Stomach (tissue), 9 donors: Measurements from ENCODE around the gene RIN1. TPM values are rescaled to one million over a fixed set of nuclear protein-coding genes. Genes with fewer than 3 reads are reported as not detected.

Experiments
- DNase-seq, 2 donors: peaks; one replicate each; pipeline versions ENCODE4 v3.0.0 to v3.0.0-alpha.2; 2013 to 2019
- H3K27ac ChIP-seq, 5 donors: fragments of 200-600 bp in 4 of 5; sonication (generic) in 4 of 5; one replicate each; pipeline ENCODE4 v1.5.1; 2013 to 2019; ENCODE audit warnings: mild to moderate bottlenecking in 1 of 5, moderate library complexity in 1 of 5
- H3K27me3 ChIP-seq, 3 donors: fragments of 200-600 bp; sonication (generic); one replicate each; pipeline ENCODE4 v1.5.1; 2017 to 2019; ENCODE audit warnings: mixed run types in 1 of 3
- H3K36me3 ChIP-seq, 4 donors: fragments of 200-600 bp; sonication (generic); 1 replicate in 3 of 4; 2 replicates in 1 of 4; pipeline ENCODE4 v1.5.1; 2016 to 2019
- H3K4me1 ChIP-seq, 4 donors: fragments of 200-600 bp; sonication (generic); one replicate each; pipeline ENCODE4 v1.5.1; 2016 to 2019
- H3K4me3 ChIP-seq, 4 donors: fragments of 200-600 bp; sonication (generic) in 3 of 4; one replicate each; pipeline ENCODE4 v1.5.1; 2016 to 2019; ENCODE audit warnings: mild to moderate bottlenecking in 1 of 4
- H3K9me3 ChIP-seq, 4 donors: fragments of 200-600 bp; sonication (generic); one replicate each; pipeline ENCODE4 v1.5.1; 2016 to 2019
- CTCF ChIP-seq, 7 experiments: fragments of 450-650 bp in 4 of 7; fragments of 200-600 bp in 3 of 7; sonication (generic) in 3 of 7; IDR thresholded peaks; one replicate each; pipeline ENCODE4 v1.5.1; 2016 to 2019; ENCODE audit warnings: antibody characterized with exemption in 7 of 7, control low read depth in 2 of 7, mild to moderate bottlenecking in 1 of 7
- EP300 ChIP-seq: sonication (generic); formaldehyde crosslinking; IDR thresholded peaks from one replicate; pipeline ENCODE4 v1.6.1; 2017; ENCODE audit warnings: antibody characterized with exemption
- POLR2A ChIP-seq, 4 donors: fragments of 450-650 bp; IDR thresholded peaks; one replicate each; pipeline ENCODE4 v1.6.1; 2016; ENCODE audit warnings: antibody characterized with exemption in 4 of 4, control low read depth in 2 of 4, mild to moderate bottlenecking in 1 of 4, moderate library complexity in 1 of 4
- POLR2AphosphoS5 ChIP-seq, 3 donors: sonication (generic); formaldehyde crosslinking; IDR thresholded peaks; one replicate each; pipeline ENCODE4 v1.6.1; 2016; ENCODE audit warnings: antibody characterized with exemption in 3 of 3
- WGBS, 5 donors: extraction: QIAGEN DNeasy Blood & Tissue Kit in 3 of 5; methylation state at CpG; one replicate each; pipeline versions ENCODE4 v1.1.5 to v1.1.7; 2013 to 2018; 5-methylcytosine and 5-hydroxymethylcytosine counted together
- intact Hi-C: fragments of 100-400 bp; cut with DNase I; formaldehyde crosslinking; loops from one replicate; pipeline ENCODE4 v1.15.1; 2023; ENCODE audit warnings: low total_unique reads
- polyA plus RNA-seq, 3 donors: library from polyadenylated mRNA; stranded (reverse); fragments of 200-250 nt; gene quantifications; one replicate each; pipeline ENCODE4 v1.2.3, GENCODE V29; 2013
- total RNA-seq, 5 donors: library from RNA; depleted of rRNA; stranded (reverse); fragments of >200 nt; gene quantifications; one replicate each; pipeline versions ENCODE4 v1.1.0 to v1.2.3, GENCODE V29; 2014 to 2016
- donor health status: healthy with polysubstance abuse.
- donor health status: Bipolar disorder and iron deficiency.
- donor health status: healthy.

RIN1 gene
- total and polyA plus RNA-seq, 8 donors, result 0.58 to 26.4 (median 9.2) TPM

GRCh38 chr11:66347425-66348276 is 11.4 kb upstream of the RIN1 start, which contains the start of gene B4GAT1:
B4GAT1 (minus strand) TSS chr11:66347629; CDS start chr11:66347545, 84 bp downstream.
- no peaks in the 10 kb centered on the region for H3K9me3 ChIP-seq
- 0% methylated on average over 37 to 101 of the region's 101 CpGs for WGBS, 5 donors
- H3K27ac ChIP-seq, result peak within 1 kb of the TSS; percentile 88 to 96 (median 94)
- no peak for TF ChIP-seq POLR2A (IDR thresholded peaks at IDR 0.05)
- peak in 2 of 3 donors; percentile 53 to 69 for TF ChIP-seq POLR2AphosphoS5 (IDR thresholded peaks at IDR 0.05)
- TF ChIP-seq EP300, result no peak
- peaks cover 37 to 68% (median 57%) of the 10 kb centered on the region in 4 donors for H3K4me1 ChIP-seq
- H3K4me3 ChIP-seq, result peak within 1 kb of the TSS; percentile 55 to 87 (median 82)
- peaks cover under 1 to 3% (median 2%) of the 10 kb centered on the region in 4 donors for H3K36me3 ChIP-seq
- no peaks in the 10 kb centered on the region for H3K27me3 ChIP-seq
- DNase-seq, result peak; percentile 86 to 96
- intact Hi-C loops, result no loop called here

GRCh38 chr11:66346476-66347424 is 10.5 kb upstream of the RIN1 start:
- WGBS, 5 donors, result 13 to 47% (median 20%) methylated on average over 34 to 68 of the region's 68 CpGs
- peaks cover 7 to 12% (median 10%) of the 10 kb centered on the region in 4 donors for H3K36me3 ChIP-seq
- peak overlapping the region; percentile 55 to 87 (median 82) for H3K4me3 ChIP-seq
- intact Hi-C loops, result no loop called here
- no peak for TF ChIP-seq EP300
- TF ChIP-seq POLR2AphosphoS5 (IDR thresholded peaks at IDR 0.05), result no peak
- TF ChIP-seq POLR2A (IDR thresholded peaks at IDR 0.05), result no peak
- TF ChIP-seq CTCF (IDR thresholded peaks at IDR 0.05), result no peak
- H3K27me3 ChIP-seq, result no peaks in the 10 kb centered on the region
- H3K9me3 ChIP-seq, result no peaks in the 10 kb centered on the region
- DNase-seq, result peak; percentile 41 to 60
- peaks cover 37 to 69% (median 57%) of the 10 kb centered on the region in 4 donors for H3K4me1 ChIP-seq
- H3K27ac ChIP-seq, result peak overlapping the region; percentile 78 to 96 (median 94)

- Histone ChIP-seq H3K9me3 (no peaks in the 10 kb centered on the region), H3K4me1 (peaks cover 37 to 69% (median 53%) of the 10 kb centered on the region in 4 donors), H3K36me3 (peaks cover 22 to 27% (median 25%) of the 10 kb centered on the region in 4 donors), H3K27ac (peak overlapping the region; percentile 74 to 94 (median 91)), H3K4me3 (peak overlapping the region; percentile 72 to 87 (median 82)), H3K27me3 (no peaks in the 10 kb centered on the region)
- intact Hi-C loops, result no loop called here
- 1 to 9% (median 2%) methylated on average over 4 to 7 of the region's 7 CpGs for WGBS, 5 donors
- TF ChIP-seq EP300 (no peak), CTCF (IDR thresholded peaks at IDR 0.05) (no peak), POLR2A (IDR thresholded peaks at IDR 0.05) (no peak), POLR2AphosphoS5 (IDR thresholded peaks at IDR 0.05) (no peak)
- no peak for DNase-seq
Measured at GRCh38 chr11:66345316-66345649, 9.0 kb upstream of the RIN1 start.

- TF ChIP-seq EP300, result no peak
- TF ChIP-seq POLR2A (IDR thresholded peaks at IDR 0.05), result peak in 2 of 4 donors; percentile 58 to 68
- TF ChIP-seq CTCF (IDR thresholded peaks at IDR 0.05), result peak in 1 of 7 experiments; percentile 58
- TF ChIP-seq POLR2AphosphoS5 (IDR thresholded peaks at IDR 0.05), result peak; percentile 93 to 99 (median 93)
- WGBS, 5 donors, result 0 to 1% (median 0%) methylated on average over 25 to 59 of the region's 59 CpGs
- intact Hi-C loops, result no loop called here
- Histone ChIP-seq H3K4me3 (peak within 1 kb of the TSS; percentile 72 to 87 (median 82)), H3K27me3 (no peaks in the 10 kb centered on the region), H3K27ac (peak within 1 kb of the TSS; percentile 74 to 94 (median 91)), H3K36me3 (peaks cover 28 to 33% (median 30%) of the 10 kb centered on the region in 4 donors), H3K9me3 (no peaks in the 10 kb centered on the region), H3K4me1 (peaks cover 37 to 63% (median 48%) of the 10 kb centered on the region in 4 donors)
- DNase-seq, result peak; percentile 99
Measured at GRCh38 chr11:66344550-66345315, 8.5 kb upstream of the RIN1 start, which contains the start of gene BRMS1. BRMS1 (minus strand) TSS chr11:66345104; CDS start chr11:66342234, 2,870 bp downstream.
